Caco-2 (cell line): Measurements from ENCODE around the gene SLC12A8. TPM values are rescaled to one million over a fixed set of nuclear protein-coding genes. Genes with fewer than 3 reads are reported as not detected.

Source experiments
- BruUV-seq: library from RNA; stranded (reverse); fragments of 400-500 nt; replicated peaks from 2 replicates; lab custom pipeline; 2021; lab: Mats Ljungman, UMichigan
- CTCF ChIA-PET: fragments of 300-600 bp; sonication (Branson Sonifier 250); formaldehyde crosslinking; loops from one replicate; lab custom pipeline; 2022; ENCODE audit warnings: antibody characterized with exemption; lab: Charles Lee
- POLR2A ChIA-PET: fragments of 300-600 bp; sonication (Branson Sonifier 250); formaldehyde crosslinking; loops from one replicate; lab custom pipeline; 2022; ENCODE audit warnings: antibody characterized with exemption; lab: Charles Lee
- DNase-seq, 2 experiments: peaks; one replicate each; pipeline versions ENCODE4 v3.0.0 to v3.0.0-alpha.2; 2020 to 2022
- H3K27me3 ChIP-seq: replicated peaks from 2 replicates; pipeline ENCODE4 v1.6.0; 2011; ENCODE audit warnings: low read length; ENCODE audit not compliant: control insufficient read depth, insufficient read depth
- H3K36me3 ChIP-seq: 2 replicates; pipeline ENCODE4 v1.5.1; 2011; ENCODE audit warnings: low read length; ENCODE audit not compliant: control insufficient read depth, insufficient read depth
- H3K4me1 ChIP-seq: fragments of 250-450 bp; sonication (Bioruptor Pico); 2 replicates; pipeline ENCODE4 v1.5.1; 2020; ENCODE audit warnings: mild to moderate bottlenecking
- H3K4me3 ChIP-seq: 2 replicates; pipeline ENCODE4 v1.5.1; 2011; ENCODE audit warnings: low read depth, mild to moderate bottlenecking, control low read depth, low read length
- H3K9me3 ChIP-seq: fragments of 250-450 bp; sonication (Bioruptor Pico); 2 replicates; pipeline ENCODE4 v1.5.1; 2020; ENCODE audit warnings: mild to moderate bottlenecking, moderate library complexity
- H3K27ac Mint-ChIP-seq: one replicate; pipeline ENCODE4 v1.8.0; 2022; ENCODE audit warnings: mixed read lengths; ENCODE audit not compliant: unreplicated experiment
- H3K27me3 Mint-ChIP-seq: one replicate; pipeline ENCODE4 v1.8.0; 2022; ENCODE audit warnings: mixed read lengths; ENCODE audit not compliant: insufficient read depth, unreplicated experiment
- H3K36me3 Mint-ChIP-seq: one replicate; pipeline ENCODE4 v1.8.0; 2022; ENCODE audit warnings: mild to moderate bottlenecking, mixed read lengths; ENCODE audit not compliant: insufficient read depth, unreplicated experiment
- H3K4me1 Mint-ChIP-seq: one replicate; pipeline ENCODE4 v1.8.0; 2022; ENCODE audit warnings: low read depth, mixed read lengths; ENCODE audit not compliant: unreplicated experiment
- H3K4me3 Mint-ChIP-seq: one replicate; pipeline ENCODE4 v1.8.0; 2022; ENCODE audit warnings: mild to moderate bottlenecking, moderate library complexity, mixed read lengths; ENCODE audit not compliant: unreplicated experiment
- H3K9me3 Mint-ChIP-seq: one replicate; pipeline ENCODE4 v1.8.0; 2022; ENCODE audit warnings: mixed read lengths; ENCODE audit not compliant: unreplicated experiment
- intact Hi-C: fragments of 100-400 bp; cut with micrococcal nuclease; formaldehyde crosslinking; loops from one replicate; pipeline ENCODE4 v1.10.0; 2022; ENCODE audit not compliant: unreplicated experiment
- total RNA-seq: library from RNA; stranded (reverse); gene quantifications from 2 replicates; pipeline ENCODE4 v1.2.3, GENCODE V29; 2022
- TF ChIP-seq, protein P1 (sequence below), 2 experiments: fragments of 200-600 bp in 1 of 2; IDR thresholded peaks; 1 replicate in 1 of 2; 2 replicates in 1 of 2; pipeline versions ENCODE4 v1.5.1 to v1.8.0; 2011 to 2022; ENCODE audit warnings: antibody characterized with exemption in 1 of 2, control low read depth in 1 of 2, inconsistent platforms in 1 of 2, low read depth in 1 of 2, low read length in 1 of 2, mild to moderate bottlenecking in 1 of 2, moderate library complexity in 1 of 2; ENCODE audit not compliant: insufficient read depth in 1 of 2, severe bottlenecking in 1 of 2, unreplicated experiment in 1 of 2

Gene SLC12A8
- total RNA-seq, 1 experiment from 2014 or later: 23.3 TPM

DNA sequence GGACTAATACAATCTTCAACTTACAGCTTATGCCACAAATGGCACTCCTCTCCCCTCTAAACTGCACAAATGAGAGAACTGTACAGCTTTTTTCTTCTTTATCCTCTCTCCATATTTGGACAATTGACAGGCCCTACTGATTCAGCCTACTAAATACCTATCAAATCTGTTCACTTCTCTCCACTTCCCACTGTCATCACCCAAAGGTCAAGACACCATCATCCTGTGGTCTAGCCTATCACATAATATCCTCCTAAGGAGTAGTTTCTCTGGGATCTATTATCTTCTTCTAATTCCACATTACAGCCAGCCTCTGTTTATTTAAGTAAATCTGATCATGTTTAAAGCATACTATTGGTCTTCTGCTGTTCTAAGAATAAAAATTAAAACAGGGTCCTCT lies 33.0 kb upstream of the SLC12A8 start:
- Histone ChIP-seq H3K9me3 (no peaks in the 10 kb centered on the region), H3K36me3 (no peaks in the 10 kb centered on the region), H3K4me1 (peaks cover 3% of the 10 kb centered on the region; the same call in 1 of the 2 replicates), H3K27me3 (no peaks in the 10 kb centered on the region), H3K4me3 (no peak overlapping the region)
- Mint-ChIP-seq H3K36me3 (peaks cover 19% of the 10 kb centered on the region), H3K27me3 (no peaks in the 10 kb centered on the region), H3K27ac (no peak overlapping the region), H3K4me3 (no peak overlapping the region), H3K4me1 (peaks cover 10% of the 10 kb centered on the region), H3K9me3 (peaks cover 9% of the 10 kb centered on the region)
- ChIA-PET CTCF (no interaction called here), POLR2A (no interaction called here)
- intact Hi-C loops: no loop called here
- TF ChIP-seq, protein P1, sequence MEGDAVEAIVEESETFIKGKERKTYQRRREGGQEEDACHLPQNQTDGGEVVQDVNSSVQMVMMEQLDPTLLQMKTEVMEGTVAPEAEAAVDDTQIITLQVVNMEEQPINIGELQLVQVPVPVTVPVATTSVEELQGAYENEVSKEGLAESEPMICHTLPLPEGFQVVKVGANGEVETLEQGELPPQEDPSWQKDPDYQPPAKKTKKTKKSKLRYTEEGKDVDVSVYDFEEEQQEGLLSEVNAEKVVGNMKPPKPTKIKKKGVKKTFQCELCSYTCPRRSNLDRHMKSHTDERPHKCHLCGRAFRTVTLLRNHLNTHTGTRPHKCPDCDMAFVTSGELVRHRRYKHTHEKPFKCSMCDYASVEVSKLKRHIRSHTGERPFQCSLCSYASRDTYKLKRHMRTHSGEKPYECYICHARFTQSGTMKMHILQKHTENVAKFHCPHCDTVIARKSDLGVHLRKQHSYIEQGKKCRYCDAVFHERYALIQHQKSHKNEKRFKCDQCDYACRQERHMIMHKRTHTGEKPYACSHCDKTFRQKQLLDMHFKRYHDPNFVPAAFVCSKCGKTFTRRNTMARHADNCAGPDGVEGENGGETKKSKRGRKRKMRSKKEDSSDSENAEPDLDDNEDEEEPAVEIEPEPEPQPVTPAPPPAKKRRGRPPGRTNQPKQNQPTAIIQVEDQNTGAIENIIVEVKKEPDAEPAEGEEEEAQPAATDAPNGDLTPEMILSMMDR (IDR thresholded peaks at IDR 0.05; ENCODE audit: insufficient read depth in 1 of 2, low read depth in 1 of 2, low read length in 1 of 2, severe bottlenecking in 1 of 2, unreplicated experiment in 1 of 2): no peak
- BruUV-seq: no TSS peak
- DNase-seq: no peak

DNA sequence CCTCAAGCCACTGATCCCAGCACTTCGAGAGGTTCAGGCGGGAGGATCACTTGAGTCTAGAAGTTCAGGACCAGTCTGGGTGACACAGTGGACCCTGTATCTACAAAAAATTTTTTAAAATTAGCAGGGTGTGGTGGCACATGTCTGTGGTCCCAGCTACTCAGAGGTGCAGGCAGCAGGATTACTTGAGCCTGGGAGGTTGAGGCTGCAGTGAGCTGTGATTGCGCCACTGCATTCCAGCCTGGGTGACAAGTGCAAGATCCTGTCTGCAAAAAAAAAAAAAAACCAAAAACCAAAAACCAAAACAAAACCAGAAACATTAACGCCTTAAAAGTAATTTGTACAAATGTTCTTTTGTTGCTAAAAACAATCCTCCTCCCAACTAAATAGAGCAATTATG lies 27.9 kb upstream of the SLC12A8 start:
- Histone ChIP-seq H3K4me1 (0 out of 2 replicates have a peak, but pooled peaks cover 3% of the 10 kb centered on the region), H3K27me3 (no peaks in the 10 kb centered on the region), H3K9me3 (no peaks in the 10 kb centered on the region), H3K4me3 (no peak overlapping the region), H3K36me3 (no peaks in the 10 kb centered on the region)
- peaks cover 11% of the 10 kb centered on the region for H3K4me1 Mint-ChIP-seq
- peak in 1 of 2 experiments; percentile 33 for DNase-seq
- no TSS peak for BruUV-seq
- CTCF ChIA-PET: no interaction called here
- POLR2A ChIA-PET: no interaction called here
- no peak overlapping the region for H3K27ac Mint-ChIP-seq
- H3K27me3 Mint-ChIP-seq: no peaks in the 10 kb centered on the region
- peaks cover 24% of the 10 kb centered on the region for H3K36me3 Mint-ChIP-seq
- peaks cover 5% of the 10 kb centered on the region for H3K9me3 Mint-ChIP-seq
- H3K4me3 Mint-ChIP-seq: no peak overlapping the region
- TF ChIP-seq, protein P1 (IDR thresholded peaks at IDR 0.05; ENCODE audit: insufficient read depth in 1 of 2, low read depth in 1 of 2, low read length in 1 of 2, severe bottlenecking in 1 of 2, unreplicated experiment in 1 of 2): no peak
- intact Hi-C loops: no loop called here

DNA sequence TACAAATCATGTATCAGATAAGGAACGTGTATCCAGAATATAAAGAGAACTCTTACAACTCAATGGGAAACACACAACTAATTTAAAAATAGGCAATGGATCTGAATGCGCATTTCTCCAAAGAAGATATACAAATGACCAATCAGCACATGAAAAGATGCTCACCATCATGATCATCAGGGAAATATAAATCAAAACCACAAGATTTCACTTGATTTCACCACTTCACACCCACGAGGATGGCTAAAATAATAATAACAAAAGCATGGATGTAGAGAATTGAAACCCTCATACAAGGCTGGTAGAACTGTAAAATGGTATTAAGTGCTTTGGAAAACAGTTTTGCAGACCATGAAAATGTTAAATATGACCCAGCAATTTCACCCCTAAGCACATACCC lies 26.7 kb upstream of the SLC12A8 start:
- BruUV-seq: no TSS peak
- Mint-ChIP-seq H3K27ac (no peak overlapping the region), H3K27me3 (no peaks in the 10 kb centered on the region), H3K9me3 (no peaks in the 10 kb centered on the region), H3K4me1 (peaks cover 17% of the 10 kb centered on the region), H3K36me3 (peaks cover 20% of the 10 kb centered on the region), H3K4me3 (no peak overlapping the region)
- CTCF ChIA-PET: no interaction called here
- Histone ChIP-seq H3K9me3 (no peaks in the 10 kb centered on the region), H3K36me3 (no peaks in the 10 kb centered on the region), H3K27me3 (no peaks in the 10 kb centered on the region), H3K4me3 (no peak overlapping the region), H3K4me1 (0 out of 2 replicates have a peak, but pooled peaks cover 3% of the 10 kb centered on the region)
- TF ChIP-seq, protein P1 (IDR thresholded peaks at IDR 0.05; ENCODE audit: insufficient read depth in 1 of 2, low read depth in 1 of 2, low read length in 1 of 2, severe bottlenecking in 1 of 2, unreplicated experiment in 1 of 2): no peak
- DNase-seq: no peak
- POLR2A ChIA-PET: no interaction called here
- intact Hi-C loops: no loop called here
